ENCODE results near the gene CSNK2A1.

The CSNK2A1 gene

DNA sequence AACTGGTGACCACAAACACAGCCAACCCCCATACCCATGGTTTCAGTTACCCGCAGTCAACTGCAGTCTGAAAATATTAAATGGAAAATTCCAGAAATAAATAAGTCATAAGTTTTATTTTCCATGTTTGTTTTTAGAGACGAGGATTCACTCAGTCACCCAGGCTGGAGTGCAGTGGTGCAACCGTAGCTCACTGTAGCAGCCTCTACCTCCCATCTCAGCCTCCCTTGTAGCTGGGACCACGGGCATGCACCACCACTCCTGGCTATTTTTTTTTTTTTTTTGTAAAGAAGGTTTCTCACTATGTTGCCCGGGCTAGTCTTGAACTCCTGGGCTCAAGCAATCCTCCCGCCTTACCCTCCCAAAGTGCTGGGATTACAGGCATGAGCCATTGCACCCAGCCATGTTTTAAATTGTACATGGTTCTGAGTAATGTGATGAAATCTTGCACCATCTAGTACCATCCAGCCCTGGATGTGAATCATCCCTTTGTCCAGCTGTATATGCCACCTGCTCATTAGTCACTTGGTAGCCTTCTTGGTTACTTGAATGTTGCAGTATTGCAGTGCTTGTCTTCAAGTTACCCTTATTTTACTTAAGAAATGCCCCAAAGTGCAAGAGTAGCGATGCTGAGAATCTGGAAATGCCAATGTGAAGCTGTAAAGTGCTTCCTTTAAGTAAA is 14.5 kb downstream of the CSNK2A1 start:
- Histone ChIP-seq H3K4me1 (ENCODE audit: low read length) (no peaks in the 10 kb centered on the region), H3K9me3 (replicated peaks; ENCODE audit: insufficient read depth, low read length) (no peaks in the 10 kb centered on the region), H4K20me1 (ENCODE audit: insufficient read depth, low read length) (peaks cover 44% of the 10 kb centered on the region), H3K79me2 (ENCODE audit: low read length) (peaks cover 93% of the 10 kb centered on the region), H3K4me2 (ENCODE audit: low read depth, low read length) (no peak overlapping the region), H3K27me3 (replicated peaks; ENCODE audit: insufficient read depth, low read length) (no peaks in the 10 kb centered on the region), H3K9me2 (replicated peaks; ENCODE audit: insufficient read depth, low read length) (no peaks in the 10 kb centered on the region), H3K9ac (ENCODE audit: low read length) (no peak overlapping the region), H3F3A (ENCODE audit: insufficient read depth, low read length) (no peaks in the 10 kb centered on the region), H3K36me3 (replicated peaks; ENCODE audit: insufficient read depth, low read length) (no peaks in the 10 kb centered on the region), H2AFZ (ENCODE audit: low read length) (no peak overlapping the region), H3K27ac (ENCODE audit: low read length) (no peak overlapping the region), H3K4me3 (ENCODE audit: low read length) (no peak overlapping the region)
- no peak for DNase-seq
- TF ChIP-seq EZH2phosphoT487 (IDR thresholded peaks at IDR 0.05; ENCODE audit: low read length) = no peak
- TF ChIP-seq, protein P1, sequence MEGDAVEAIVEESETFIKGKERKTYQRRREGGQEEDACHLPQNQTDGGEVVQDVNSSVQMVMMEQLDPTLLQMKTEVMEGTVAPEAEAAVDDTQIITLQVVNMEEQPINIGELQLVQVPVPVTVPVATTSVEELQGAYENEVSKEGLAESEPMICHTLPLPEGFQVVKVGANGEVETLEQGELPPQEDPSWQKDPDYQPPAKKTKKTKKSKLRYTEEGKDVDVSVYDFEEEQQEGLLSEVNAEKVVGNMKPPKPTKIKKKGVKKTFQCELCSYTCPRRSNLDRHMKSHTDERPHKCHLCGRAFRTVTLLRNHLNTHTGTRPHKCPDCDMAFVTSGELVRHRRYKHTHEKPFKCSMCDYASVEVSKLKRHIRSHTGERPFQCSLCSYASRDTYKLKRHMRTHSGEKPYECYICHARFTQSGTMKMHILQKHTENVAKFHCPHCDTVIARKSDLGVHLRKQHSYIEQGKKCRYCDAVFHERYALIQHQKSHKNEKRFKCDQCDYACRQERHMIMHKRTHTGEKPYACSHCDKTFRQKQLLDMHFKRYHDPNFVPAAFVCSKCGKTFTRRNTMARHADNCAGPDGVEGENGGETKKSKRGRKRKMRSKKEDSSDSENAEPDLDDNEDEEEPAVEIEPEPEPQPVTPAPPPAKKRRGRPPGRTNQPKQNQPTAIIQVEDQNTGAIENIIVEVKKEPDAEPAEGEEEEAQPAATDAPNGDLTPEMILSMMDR (IDR thresholded peaks at IDR 0.05; ENCODE audit: low read length) = no peak
- no peak for TF ChIP-seq EZH2 (optimal IDR thresholded peaks at IDR 0.05; ENCODE audit: low read depth, low read length)

DNA sequence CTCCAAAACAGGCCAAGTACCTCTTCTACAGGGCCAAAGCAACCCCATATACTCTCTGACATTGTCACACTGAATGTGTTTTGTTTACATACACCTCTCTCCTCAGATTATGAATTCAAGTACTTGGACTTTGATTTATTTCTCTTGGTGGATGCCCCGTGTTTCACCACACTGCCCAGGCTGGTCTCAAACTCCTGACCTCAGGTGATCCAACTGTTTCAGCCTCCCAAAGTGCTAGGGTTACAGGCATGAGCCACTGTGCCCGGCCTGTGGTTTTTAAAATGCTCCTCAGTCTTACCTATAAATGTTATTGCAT is 16.1 kb downstream of the CSNK2A1 start:
- no peak overlapping the region for H3K27ac ChIP-seq (ENCODE audit: low read length)
- H3K4me3 ChIP-seq (ENCODE audit: low read length) = no peak overlapping the region
- no peak overlapping the region for H2AFZ ChIP-seq (ENCODE audit: low read length)
- no peaks in the 10 kb centered on the region for H3K9me3 ChIP-seq (replicated peaks; ENCODE audit: insufficient read depth, low read length)
- no peaks in the 10 kb centered on the region for H3K4me1 ChIP-seq (ENCODE audit: low read length)
- no peak for DNase-seq
- H4K20me1 ChIP-seq (ENCODE audit: insufficient read depth, low read length) = peaks cover 33% of the 10 kb centered on the region
- no peaks in the 10 kb centered on the region for H3K27me3 ChIP-seq (replicated peaks; ENCODE audit: insufficient read depth, low read length)
- H3K9me2 ChIP-seq (replicated peaks; ENCODE audit: insufficient read depth, low read length) = no peaks in the 10 kb centered on the region
- no peaks in the 10 kb centered on the region for H3F3A ChIP-seq (ENCODE audit: insufficient read depth, low read length)
- TF ChIP-seq, protein P1 (IDR thresholded peaks at IDR 0.05; ENCODE audit: low read length) = no peak
- TF ChIP-seq EZH2 (optimal IDR thresholded peaks at IDR 0.05; ENCODE audit: low read depth, low read length) (no peak), EZH2phosphoT487 (IDR thresholded peaks at IDR 0.05; ENCODE audit: low read length) (no peak)
- H3K9ac ChIP-seq (ENCODE audit: low read length) = no peak overlapping the region
- no peak overlapping the region for H3K4me2 ChIP-seq (ENCODE audit: low read depth, low read length)
- no peaks in the 10 kb centered on the region for H3K36me3 ChIP-seq (replicated peaks; ENCODE audit: insufficient read depth, low read length)
- H3K79me2 ChIP-seq (ENCODE audit: low read length) = peaks cover 93% of the 10 kb centered on the region

DNA sequence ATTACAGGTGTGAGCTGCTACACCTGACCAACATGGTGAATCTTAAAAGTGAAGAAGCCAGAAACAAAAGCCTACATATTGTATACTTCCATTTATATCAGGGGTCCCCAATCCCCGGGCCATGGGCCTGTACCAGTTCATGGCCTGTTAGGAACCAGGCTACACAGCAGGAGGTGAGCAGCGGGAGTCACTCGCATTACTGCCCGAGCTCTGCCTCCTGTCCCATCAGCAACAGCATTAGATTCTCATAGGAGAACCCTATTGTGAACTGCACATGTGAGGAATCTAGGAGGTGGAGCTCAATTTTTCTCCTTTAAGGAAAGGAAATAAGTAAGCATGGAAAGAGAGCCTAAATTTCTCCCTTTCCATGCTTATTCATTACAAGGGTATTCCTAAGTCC is 21.7 kb downstream of the CSNK2A1 start:
- no peak for DNase-seq
- Histone ChIP-seq H3K27ac (ENCODE audit: low read length) (no peak overlapping the region), H3K9me3 (replicated peaks; ENCODE audit: insufficient read depth, low read length) (no peaks in the 10 kb centered on the region), H3K27me3 (replicated peaks; ENCODE audit: insufficient read depth, low read length) (no peaks in the 10 kb centered on the region), H3K79me2 (ENCODE audit: low read length) (peaks cover 89% of the 10 kb centered on the region), H3K9ac (ENCODE audit: low read length) (no peak overlapping the region), H3K36me3 (replicated peaks; ENCODE audit: insufficient read depth, low read length) (no peaks in the 10 kb centered on the region; the same call in 1 of the 2 replicates), H3K4me2 (ENCODE audit: low read depth, low read length) (no peak overlapping the region), H3K4me3 (ENCODE audit: low read length) (no peak overlapping the region), H2AFZ (ENCODE audit: low read length) (no peak overlapping the region), H3K9me2 (replicated peaks; ENCODE audit: insufficient read depth, low read length) (no peaks in the 10 kb centered on the region), H4K20me1 (ENCODE audit: insufficient read depth, low read length) (peaks cover 29% of the 10 kb centered on the region), H3K4me1 (ENCODE audit: low read length) (no peaks in the 10 kb centered on the region), H3F3A (ENCODE audit: insufficient read depth, low read length) (no peaks in the 10 kb centered on the region)
- TF ChIP-seq EZH2 (optimal IDR thresholded peaks at IDR 0.05; ENCODE audit: low read depth, low read length) = no peak
- TF ChIP-seq EZH2phosphoT487 (IDR thresholded peaks at IDR 0.05; ENCODE audit: low read length) = no peak
- TF ChIP-seq, protein P1 (IDR thresholded peaks at IDR 0.05; ENCODE audit: low read length) = no peak

All from MM.1S (cell line).